ENCODE results near the gene SLC35F3. TPM values are rescaled to one million over a fixed set of nuclear protein-coding genes. Genes with fewer than 3 reads are reported as not detected.

SLC35F3 gene
- total RNA-seq, 2 donors from 2014 or later, result 14.4 to 14.8 TPM

DNA sequence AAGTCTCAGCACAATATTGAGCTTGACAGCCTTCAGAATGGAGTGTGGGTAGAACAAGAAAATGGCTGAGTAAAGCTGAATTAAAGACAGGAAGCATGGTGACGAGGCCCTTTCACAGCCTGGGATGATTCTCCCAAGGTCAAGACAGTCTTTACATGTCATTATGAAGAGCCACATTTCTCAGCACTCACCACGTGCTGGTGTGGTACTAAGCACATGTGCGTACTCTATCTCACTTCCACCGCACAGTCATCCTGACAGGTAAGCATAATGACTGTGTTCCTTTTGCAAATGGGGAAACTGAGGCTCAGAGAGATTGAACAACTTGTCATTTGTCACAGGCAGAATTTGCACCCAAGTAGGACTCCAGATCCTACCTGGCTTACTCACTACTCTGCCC lies 376.0 kb downstream of the SLC35F3 start:
- H3K4me1 ChIP-seq (ENCODE audit: control insufficient read depth, insufficient read depth, low read length), result peaks cover 21% of the 10 kb centered on the region
- Mint-ChIP-seq H3K27me3 (ENCODE audit: insufficient read depth) (no peaks in the 10 kb centered on the region), H3K36me3 (ENCODE audit: low read depth) (peaks cover 7% of the 10 kb centered on the region), H3K4me3 (no peak overlapping the region), H3K27ac (no peak overlapping the region), H3K9me3 (peaks cover 7% of the 10 kb centered on the region), H3K4me1 (peaks cover 47% of the 10 kb centered on the region)
- no peak overlapping the region for H3K9ac ChIP-seq (ENCODE audit: extremely low read depth, low read length, poor library complexity, severe bottlenecking)
- 86 to 96% methylated on average over 4 of the region's 4 CpGs for WGBS, 2 experiments (ENCODE audit: insufficient coverage in 1 of 2, insufficient read length in 1 of 2)
- H3K27ac ChIP-seq (ENCODE audit: low read depth, low read length), result no peak overlapping the region
- TF ChIP-seq, protein P1, sequence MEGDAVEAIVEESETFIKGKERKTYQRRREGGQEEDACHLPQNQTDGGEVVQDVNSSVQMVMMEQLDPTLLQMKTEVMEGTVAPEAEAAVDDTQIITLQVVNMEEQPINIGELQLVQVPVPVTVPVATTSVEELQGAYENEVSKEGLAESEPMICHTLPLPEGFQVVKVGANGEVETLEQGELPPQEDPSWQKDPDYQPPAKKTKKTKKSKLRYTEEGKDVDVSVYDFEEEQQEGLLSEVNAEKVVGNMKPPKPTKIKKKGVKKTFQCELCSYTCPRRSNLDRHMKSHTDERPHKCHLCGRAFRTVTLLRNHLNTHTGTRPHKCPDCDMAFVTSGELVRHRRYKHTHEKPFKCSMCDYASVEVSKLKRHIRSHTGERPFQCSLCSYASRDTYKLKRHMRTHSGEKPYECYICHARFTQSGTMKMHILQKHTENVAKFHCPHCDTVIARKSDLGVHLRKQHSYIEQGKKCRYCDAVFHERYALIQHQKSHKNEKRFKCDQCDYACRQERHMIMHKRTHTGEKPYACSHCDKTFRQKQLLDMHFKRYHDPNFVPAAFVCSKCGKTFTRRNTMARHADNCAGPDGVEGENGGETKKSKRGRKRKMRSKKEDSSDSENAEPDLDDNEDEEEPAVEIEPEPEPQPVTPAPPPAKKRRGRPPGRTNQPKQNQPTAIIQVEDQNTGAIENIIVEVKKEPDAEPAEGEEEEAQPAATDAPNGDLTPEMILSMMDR (conservative IDR thresholded peaks at IDR 0.05), result no peak
- DNase-seq, result no peak
- H3K9me3 ChIP-seq (ENCODE audit: control insufficient read depth, low read length), result peaks cover 5% of the 10 kb centered on the region
- H3K27me3 ChIP-seq (ENCODE audit: control insufficient read depth, insufficient read depth, low read length, poor library complexity, severe bottlenecking), result no peaks in the 10 kb centered on the region
- no peaks in the 10 kb centered on the region for H3K36me3 ChIP-seq (ENCODE audit: control insufficient read depth, insufficient read depth, low read length)
- no peak overlapping the region for H3K4me3 ChIP-seq (ENCODE audit: low read length)

DNA sequence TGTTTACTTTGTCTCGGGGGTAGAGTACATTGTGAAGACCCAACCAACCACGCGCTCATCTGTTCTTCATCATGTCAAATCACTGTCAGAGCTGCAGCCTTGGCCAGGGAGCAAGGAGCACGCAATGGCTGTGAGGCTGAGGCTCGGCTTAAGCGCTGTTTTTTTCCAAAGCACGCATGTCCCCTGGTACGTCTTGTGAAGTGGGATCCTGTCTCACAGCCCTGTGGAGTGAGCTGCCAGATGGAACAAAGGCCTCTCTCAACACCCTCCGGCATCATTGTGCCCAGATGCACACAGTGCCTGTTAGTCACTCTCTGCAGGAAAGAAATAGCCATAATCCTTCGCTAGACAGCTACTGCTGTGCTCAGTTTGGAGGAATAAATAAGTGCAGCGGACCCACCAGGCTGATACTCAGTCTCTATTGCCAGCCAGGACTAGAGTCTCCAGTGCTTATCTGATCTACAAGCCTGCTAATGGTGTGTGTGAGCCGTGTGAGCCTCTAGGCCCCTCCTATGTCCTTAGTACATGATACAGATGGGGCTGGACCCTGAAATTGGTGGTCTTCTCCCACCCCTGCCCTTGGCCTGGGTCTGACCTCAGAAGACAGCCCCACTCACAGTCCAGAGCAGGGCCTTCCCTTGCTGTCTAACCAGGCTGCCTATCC lies 377.5 kb downstream of the SLC35F3 start:
- DNase-seq, result peak; percentile 70
- Mint-ChIP-seq H3K9me3 (peaks cover 7% of the 10 kb centered on the region), H3K27ac (peak overlapping the region; percentile 83), H3K36me3 (ENCODE audit: low read depth) (peaks cover 11% of the 10 kb centered on the region), H3K27me3 (ENCODE audit: insufficient read depth) (no peaks in the 10 kb centered on the region), H3K4me3 (no peak overlapping the region), H3K4me1 (peaks cover 38% of the 10 kb centered on the region)
- 65 to 78% methylated on average over 10 to 12 of the region's 12 CpGs for WGBS, 2 experiments (ENCODE audit: insufficient coverage in 1 of 2, insufficient read length in 1 of 2)
- Histone ChIP-seq H3K9me3 (ENCODE audit: control insufficient read depth, low read length) (peaks cover 5% of the 10 kb centered on the region), H3K4me3 (ENCODE audit: low read length) (no peak overlapping the region), H3K27ac (ENCODE audit: low read depth, low read length) (peak overlapping the region; percentile 64), H3K9ac (ENCODE audit: extremely low read depth, low read length, poor library complexity, severe bottlenecking) (no peak overlapping the region), H3K4me1 (ENCODE audit: control insufficient read depth, insufficient read depth, low read length) (peaks cover 20% of the 10 kb centered on the region), H3K36me3 (ENCODE audit: control insufficient read depth, insufficient read depth, low read length) (no peaks in the 10 kb centered on the region), H3K27me3 (ENCODE audit: control insufficient read depth, insufficient read depth, low read length, poor library complexity, severe bottlenecking) (no peaks in the 10 kb centered on the region)
- TF ChIP-seq, protein P1 (conservative IDR thresholded peaks at IDR 0.05), result no peak

DNA sequence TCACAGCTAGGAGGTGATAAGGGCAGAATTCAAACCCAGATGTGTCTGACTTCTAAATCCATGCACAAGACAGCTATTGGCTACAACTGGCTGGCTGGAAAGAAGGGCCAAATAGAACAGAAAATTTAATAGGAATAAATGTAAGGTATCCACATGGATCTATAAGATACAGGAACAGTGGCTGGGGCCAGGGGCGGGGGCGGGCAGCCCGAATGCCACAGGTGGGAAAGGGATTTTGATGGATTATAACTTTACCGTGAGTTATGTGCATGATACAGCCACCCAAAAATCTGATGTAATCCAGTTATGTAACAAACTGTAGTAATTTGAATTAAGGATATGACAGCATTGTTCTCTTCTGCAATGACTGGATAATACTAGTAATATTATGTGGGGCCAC lies 381.7 kb downstream of the SLC35F3 start:
- H3K4me3 Mint-ChIP-seq, result no peak overlapping the region
- peaks cover 33% of the 10 kb centered on the region for H3K9me3 ChIP-seq (ENCODE audit: control insufficient read depth, low read length)
- peaks cover 14% of the 10 kb centered on the region for H3K4me1 ChIP-seq (ENCODE audit: control insufficient read depth, insufficient read depth, low read length)
- peaks cover 33% of the 10 kb centered on the region for H3K36me3 Mint-ChIP-seq (ENCODE audit: low read depth)
- H3K4me3 ChIP-seq (ENCODE audit: low read length), result no peak overlapping the region
- H3K9ac ChIP-seq (ENCODE audit: extremely low read depth, low read length, poor library complexity, severe bottlenecking), result no peak overlapping the region
- no peak overlapping the region for H3K27ac Mint-ChIP-seq
- DNase-seq, result no peak
- H3K36me3 ChIP-seq (ENCODE audit: control insufficient read depth, insufficient read depth, low read length), result no peaks in the 10 kb centered on the region
- H3K4me1 Mint-ChIP-seq, result peaks cover 13% of the 10 kb centered on the region
- 98 to 100% methylated on average over 4 of the region's 4 CpGs for WGBS, 2 experiments (ENCODE audit: insufficient coverage in 1 of 2, insufficient read length in 1 of 2)
- H3K27ac ChIP-seq (ENCODE audit: low read depth, low read length), result no peak overlapping the region
- H3K27me3 ChIP-seq (ENCODE audit: control insufficient read depth, insufficient read depth, low read length, poor library complexity, severe bottlenecking), result no peaks in the 10 kb centered on the region
- H3K27me3 Mint-ChIP-seq (ENCODE audit: insufficient read depth), result no peaks in the 10 kb centered on the region
- H3K9me3 Mint-ChIP-seq, result peaks cover 32% of the 10 kb centered on the region
- TF ChIP-seq, protein P1 (conservative IDR thresholded peaks at IDR 0.05), result no peak
